Stimulated activated CD4-positive, alpha-beta T cell treated with anti-CD3 and anti-CD28 coated beads, Interleukin-2, amount 100 ng/mL, for 24 hours (primary cell): ENCODE data around the gene RRAD.

ENCODE experiments used
- DNase-seq, 2 donors: peaks; one replicate each; pipeline ENCODE4 v3.0.0-alpha.2; 2020

The RRAD gene

DNA sequence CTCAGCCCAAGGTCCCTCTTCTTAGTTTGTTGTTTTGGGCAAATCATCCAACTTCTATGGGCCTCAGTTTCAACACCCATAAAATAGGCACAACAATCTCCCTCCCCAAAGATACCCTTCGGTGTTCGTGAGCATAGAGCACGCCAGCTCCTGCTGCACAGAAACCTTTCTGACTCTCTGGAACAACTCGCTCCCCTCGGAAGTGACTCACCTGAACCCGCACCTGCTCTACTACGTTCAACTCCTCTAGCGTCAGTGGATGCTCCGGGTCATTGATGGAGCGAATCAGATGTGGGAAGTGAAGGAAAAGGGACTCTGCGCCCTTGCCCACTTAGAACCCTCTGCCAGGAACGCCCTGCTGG lies 8.4 kb upstream of the RRAD start:
- DNase-seq: peak; percentile 55 to 58

DNA sequence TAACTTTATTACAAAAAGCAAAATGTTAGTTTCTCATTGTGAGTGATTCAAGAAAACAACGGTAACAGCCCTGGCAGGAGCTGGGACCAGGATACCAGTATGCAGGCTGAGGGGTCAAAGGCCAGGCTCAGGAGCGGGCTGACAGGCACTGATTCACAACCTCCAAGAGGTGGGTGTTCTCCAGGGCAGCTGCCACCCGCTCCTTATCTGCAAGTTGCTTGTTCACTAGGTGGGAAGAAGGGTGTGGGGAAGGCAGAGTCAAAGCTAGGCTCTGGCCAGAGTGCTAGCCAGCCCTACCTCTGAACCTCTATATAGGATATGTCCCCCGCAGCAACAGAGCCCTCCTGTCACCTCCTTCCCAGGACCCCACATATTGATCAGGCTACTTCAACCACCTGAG lies 6.7 kb upstream of the RRAD start:
- no peak for DNase-seq

DNA sequence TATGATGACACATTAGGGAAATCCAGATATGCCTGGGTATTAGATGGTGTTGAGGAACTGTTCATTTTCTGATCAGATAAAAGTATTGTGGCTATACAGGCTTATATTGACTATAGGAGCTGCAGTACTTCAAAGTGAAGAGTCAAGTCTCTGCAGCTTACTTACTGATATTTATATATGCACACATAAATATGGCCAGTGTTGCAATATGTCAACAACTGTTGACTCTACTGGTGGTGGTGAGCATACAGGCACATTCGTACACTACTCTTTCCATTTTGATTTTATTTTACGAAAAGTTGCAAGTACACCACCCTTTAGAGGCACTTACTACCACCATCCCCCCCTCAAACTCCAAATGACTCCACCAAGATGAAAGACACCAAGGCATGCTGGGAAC lies 6.3 kb upstream of the RRAD start:
- DNase-seq: no peak

DNA sequence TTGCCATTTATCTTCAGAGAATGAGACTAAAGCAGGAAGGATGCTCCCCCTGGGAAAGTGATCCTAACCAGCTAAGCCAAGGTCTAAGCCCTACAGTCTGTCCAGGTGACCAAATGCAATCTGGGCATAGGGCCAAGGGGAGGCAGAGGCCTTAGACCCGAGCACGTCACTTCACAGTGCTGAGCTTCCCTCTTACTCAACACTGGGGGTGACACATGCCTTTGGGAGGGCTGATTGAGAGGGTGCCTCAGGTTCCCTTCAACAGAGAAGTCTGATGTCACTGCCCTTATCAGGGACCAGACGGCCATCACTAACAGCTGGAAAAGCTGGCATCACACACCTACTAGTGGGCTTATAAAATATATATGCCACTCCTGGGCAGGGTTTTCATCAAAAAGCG lies 4.9 kb upstream of the RRAD start:
- no peak for DNase-seq

DNA sequence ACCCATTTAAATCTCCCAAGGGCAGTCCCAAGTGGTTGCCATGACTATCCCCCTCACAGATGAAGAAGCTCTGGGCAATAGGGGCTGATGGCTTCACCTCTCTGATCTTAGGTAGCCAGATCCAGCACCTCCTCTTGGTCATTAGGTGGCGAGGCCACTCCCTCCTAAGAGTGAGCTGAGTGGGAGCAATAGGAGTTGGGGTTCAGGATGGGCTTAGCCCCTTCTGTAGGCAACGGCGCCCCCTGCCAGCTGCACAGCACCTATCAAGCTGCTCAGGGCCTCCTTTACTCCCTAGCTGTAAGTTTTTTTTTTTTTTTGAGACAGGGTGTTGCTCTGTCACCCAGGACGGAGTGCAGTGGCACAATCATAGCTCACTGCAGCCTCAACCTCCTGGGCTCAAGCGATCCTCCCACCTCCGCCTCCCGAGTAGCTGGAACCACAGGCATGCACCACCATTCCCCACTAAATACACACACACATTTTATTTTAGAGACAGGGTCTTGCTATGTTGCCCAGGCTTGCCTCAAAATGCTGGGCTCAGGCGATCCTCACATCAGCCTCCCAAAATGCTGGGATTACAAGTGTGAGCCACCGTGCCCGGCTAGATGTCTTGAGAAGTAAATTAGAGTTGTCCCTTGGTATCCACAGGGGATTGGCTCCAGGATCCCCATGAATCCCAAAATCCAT lies 3.5 kb upstream of the RRAD start:
- peak; percentile 42 to 61 for DNase-seq

DNA sequence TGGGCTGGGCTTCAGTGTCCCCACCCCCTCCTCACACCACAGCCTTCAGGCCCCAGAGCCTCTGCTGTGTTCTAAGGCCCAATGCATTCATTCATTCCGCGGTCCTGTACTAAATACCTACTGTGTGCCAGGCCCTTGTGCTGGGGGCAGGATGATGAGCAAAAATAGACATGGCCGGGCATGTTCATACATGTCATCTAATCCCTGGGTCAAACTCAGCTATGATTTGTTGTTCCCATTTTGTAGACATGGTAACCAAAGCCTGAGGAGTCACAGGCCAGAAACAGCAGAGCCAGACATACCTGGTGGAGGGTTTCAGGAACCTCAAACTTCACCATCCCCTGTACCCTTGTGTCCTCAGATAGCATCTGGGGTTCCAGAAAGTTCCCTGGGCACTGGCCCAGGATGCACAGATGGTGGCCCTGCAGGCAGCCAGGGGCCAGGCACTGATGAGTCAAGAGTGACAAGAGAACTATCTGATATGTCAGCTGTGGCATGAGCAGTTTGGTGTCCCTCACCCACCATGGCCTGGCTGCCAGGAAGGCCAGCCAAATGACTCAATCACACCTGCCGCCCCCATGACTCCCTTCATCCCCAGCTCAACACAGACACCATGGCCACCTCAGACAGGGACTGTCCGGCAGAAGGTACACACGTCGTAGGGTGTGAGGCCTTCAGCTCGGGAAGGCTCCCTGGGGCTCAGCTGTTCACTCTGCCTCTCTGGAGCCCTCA lies 2.7 kb upstream of the RRAD start:
- DNase-seq: no peak

DNA sequence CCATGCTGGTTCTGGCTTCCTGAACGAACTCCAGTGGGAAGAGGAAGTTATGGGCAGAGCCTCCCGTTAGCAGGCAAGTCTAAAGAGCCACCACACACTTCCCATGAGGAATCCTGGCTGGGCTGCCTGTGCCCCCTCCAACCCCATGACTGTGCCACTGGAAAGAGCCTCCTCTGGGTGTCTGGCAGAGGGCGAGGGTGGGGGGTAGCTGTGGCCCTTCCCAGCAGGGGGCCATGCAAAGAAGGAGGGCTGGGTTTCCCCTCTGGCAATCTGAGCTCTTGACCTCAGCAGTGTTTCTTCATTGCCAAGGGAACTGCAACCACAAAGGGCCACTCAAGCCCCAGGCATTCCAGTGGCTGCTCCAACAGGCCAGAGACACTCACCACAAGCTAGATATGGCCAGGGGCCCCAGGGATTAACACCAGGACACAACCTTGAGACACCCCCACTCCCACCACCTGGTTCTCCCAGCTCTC lies 1.7 kb upstream of the RRAD start:
- DNase-seq: no peak

DNA sequence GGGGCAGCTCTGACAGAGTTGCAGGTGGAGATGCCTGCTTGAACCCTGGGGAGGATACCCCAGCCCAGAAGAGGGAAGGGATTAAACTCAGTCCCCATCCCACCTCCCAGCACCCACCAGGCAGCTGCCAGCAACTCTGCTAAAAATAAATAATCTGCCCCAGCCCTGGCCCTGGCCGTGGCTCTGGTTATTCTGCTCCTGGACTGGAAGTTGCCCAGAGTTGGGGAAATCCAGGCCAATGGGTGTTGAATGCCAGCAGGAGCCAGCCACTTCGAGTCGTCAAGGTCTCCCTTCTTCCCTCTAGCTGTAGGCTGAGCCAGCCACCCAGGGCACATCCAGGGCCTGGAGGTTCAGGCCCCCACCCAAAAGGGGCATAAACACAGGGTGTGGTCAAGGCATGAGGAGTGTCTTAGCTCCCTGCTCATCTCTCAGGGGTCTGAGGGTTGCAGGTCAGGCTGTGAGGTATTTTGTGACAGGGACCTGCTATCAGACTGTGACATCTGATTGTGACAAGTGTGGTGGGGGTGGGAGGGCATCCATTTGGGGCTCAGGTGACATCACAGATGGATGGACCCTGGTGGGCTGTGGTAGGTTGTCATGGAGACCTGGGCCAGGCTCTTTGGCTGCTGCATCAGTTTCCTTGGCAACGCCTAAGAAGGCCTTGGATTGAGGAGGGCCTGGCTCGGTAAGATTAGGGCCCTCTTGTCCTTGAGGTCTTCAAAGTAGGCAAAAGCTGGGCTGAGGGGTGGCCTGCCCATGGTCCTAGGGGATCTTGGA lies 1.0 kb upstream of the RRAD start:
- DNase-seq: no peak

DNA sequence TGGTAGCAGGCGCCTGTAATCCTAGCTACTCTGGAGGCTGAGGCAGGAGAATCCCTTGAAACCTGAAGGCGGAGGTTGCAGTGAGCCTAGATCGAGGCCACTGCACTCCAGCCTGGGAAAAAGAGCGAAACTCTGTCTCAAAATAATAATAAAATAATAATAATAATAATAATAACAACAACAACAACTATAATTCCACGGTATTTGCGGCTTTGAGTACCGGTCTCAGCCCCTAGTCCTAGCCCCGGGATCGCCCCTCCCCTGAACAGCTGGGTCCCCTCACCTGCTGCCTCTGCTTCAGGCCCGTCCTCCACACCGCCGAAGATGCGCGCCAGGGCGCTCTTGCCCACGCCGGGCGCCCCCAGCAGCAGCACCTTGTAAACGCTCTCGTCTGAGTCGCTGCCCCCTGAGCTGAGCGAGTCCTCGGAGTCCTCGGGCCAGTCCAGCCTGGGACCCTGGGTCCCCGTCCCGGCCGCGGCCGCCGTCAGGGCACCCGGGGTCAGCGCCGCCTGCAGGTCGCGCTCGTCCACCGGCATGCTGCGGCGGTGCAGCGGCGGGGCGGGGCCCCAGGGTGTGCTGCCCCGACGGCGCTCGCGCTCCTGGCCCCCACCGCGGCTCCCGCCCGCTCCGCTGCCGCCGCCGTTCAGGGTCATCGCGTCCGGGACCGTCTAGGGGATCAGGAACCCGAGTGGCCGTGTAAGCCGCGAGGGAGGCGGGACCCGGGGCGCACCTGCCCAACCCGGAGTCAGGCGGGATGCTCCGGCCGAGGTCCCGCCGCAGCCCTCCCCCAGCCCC lies 611 bp downstream of the RRAD start:
- peak; percentile 37 to 57 for DNase-seq

DNA sequence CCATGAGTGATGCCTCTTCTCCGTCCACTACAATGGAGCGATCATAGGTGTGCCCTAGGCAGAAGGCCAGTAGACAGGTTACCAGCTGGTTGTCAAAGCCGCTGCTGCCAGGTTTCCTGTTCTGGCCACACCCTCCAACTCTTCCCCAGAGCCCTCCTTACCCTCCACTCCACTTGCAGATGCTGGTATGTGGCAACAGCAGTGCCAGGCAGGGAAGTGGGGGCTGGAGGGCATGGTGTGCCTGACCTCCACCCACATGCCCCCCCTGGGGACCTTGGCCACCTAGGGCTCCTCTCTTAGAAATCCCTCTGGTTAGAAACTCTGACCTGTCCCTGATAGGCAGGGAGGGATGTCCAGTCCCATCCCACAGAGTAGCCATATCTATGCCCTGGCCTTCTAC lies 1.5 kb downstream of the RRAD start:
- DNase-seq: no peak

DNA sequence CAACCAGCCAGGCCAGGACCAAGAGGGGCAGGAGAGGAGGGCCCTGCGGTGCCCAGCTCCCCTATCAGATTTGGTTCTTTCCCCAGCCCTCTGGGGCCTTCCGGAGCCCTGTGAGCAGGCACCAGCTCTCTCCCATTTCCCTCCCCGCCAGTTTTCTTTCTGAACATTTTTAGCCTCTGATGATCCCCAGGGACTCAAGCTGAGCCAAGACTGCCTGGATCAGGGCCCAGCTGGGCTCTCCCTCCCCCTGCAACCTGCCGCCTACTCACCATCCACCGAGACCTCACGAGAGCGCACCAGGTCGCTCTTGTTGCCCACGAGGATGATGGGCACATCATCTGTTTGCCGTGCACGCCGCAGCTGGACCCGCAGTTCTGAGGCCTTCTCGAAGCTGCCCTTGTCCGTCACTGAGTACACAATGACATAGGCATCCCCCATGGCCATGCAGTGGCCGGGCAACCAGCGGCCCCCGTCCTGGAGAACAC lies 2.0 kb downstream of the RRAD start:
- no peak for DNase-seq

DNA sequence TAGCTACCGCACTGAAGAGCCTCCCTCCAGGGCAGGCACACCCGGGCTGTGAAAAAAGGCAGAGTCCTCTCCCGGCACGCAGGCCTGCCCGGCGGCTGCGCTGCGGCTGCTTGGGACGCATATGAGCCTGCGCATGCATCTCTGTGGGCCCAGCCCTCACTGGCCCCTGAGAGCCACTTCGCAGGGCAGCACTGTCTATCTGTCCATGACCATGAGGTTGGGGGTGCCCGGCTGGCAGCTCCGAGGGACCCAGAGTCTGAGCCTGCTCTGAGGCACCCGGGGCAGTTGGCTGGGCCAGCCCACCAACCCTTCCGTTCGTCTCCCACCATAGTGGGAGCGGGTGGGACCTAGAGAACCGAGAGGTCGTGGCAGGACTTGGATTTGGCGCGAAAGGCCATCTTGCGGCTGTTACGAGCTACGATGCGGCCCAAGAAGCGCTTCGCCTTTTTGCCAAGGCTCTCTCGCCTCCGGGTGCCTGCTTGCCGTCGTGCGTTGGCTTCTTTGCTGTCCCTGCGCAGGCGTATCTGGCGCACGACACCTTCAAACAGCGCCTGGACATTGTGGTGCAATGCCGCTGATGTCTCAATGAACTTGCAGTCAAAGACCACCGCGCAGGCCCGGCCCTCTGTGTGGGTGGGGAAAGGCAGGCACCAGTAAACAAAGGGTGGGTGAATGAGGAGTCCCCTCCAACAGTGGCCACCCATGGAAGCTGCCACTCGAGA lies 3.4 kb downstream of the RRAD start:
- no peak for DNase-seq

DNA sequence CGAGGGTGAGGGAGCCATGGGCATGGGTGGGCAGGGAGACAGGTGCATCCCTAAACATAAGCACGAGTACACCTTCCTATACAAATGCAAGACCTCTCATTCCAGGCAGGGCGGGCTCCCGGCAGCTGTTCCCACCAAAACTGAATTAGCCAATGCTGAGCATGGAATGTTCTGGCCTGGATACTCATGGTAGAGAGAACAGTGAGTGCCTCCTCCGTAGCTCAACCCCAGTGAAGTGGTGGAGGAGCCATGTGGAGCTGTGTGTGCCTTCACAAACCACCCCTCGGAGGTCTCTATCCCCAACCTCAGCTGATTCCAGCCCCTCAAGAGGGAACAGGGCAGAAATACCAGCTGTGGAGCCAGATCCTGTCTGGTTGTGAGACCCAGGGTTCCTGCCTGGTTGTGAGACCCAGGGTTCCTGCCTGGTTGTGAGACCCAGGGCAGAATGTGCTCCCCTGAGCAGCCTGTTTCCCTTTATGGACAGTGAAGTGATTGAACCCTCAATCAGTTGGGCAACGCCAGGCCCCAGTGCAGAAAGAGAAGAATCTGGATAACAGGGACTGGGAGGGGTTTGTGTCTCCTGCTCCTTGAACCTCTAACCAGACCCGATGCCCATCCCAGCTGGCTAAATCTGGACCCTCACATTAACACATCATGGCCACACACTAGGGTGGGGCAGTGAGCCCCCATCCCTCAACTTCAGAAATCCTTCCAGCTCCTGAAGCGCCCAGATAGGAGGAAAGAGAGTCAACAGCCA lies 4.2 kb downstream of the RRAD start:
- no peak for DNase-seq

DNA sequence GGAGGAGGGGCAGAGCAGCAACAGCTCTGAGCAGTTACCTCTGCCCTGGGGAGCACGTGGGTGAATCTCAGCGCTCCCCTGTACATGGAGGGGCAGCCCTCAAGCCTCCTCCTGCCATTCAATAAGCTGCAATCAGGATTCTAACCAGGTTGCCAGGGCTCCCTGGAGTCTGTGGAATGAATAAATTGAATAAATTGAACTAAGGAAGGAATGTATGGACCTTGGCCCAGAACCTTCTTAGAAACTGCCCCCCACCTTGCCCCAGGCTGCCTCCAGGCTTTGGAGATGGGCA lies 5.1 kb downstream of the RRAD start:
- DNase-seq: no peak

DNA sequence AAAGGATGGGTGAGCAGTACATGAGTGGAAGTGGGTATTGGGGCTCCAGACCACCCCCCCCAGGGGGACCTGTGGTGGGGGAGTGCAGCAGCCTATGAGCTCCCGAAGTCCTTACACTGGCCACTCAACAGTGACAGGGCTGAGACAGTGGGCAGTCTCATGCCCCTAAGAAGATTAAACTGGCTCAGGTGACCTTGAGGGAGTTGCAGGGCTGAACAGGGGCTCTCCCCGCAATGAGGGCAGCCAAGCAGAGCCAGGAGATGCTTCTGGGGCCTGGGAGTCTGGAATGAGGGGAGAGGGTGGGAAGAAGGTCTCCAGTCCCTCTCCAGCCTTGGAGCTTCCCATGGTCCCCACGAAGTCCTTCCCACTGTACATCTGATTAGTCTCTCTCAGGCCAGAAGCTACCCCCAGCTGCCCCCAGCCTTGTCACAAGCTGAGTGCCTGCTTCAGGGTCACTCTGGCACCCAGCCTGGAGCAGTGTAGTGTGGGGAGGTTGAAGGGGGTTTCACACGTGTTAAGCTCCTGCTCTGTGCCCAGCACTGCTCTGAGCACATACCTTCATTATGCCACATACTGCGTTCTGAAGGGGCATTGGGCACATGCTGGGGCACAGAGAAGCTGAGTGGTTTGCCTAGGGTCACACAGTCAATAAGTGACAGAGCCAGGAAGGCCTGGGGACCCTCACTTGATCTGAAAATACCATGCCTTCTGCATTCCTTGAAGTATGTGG lies 5.6 kb downstream of the RRAD start:
- DNase-seq: no peak

DNA sequence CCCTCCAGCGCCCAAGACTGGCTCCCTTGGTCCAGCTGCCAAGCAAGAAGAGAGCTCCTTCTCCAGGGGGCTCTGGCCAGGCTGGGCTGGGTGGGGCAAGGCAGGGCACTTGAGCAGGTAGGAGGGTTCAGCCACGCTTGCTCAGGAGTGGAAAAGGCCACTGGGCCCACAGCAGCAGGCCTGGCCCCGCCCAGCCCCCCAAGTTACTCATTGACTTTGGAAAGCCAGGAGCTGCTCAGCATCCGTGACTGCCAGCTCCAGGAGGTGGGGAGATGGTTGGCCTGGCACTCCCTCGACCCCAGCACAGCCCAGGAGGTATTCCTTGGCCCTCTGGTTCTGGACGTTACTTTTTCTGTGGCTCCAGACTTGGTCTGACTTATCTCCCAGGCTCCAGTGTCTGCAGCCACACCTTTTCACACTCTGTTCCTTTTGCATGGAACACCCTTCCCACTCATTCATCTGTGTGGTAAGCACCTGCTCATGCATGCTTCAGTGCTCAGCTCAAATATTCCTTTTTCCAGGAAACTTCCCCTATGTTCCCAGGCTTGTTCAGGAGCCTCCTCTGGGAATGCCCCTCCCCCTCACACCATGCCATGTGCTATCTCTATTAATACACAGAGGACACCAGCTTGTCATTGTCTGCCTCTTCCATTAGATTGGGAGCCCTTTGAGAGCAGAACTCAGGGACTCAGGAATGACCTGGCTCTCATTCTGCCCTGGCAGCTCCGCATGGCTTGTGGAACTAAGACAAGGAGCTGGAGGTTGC lies 6.3 kb downstream of the RRAD start, which contains the start of gene CDH16:
TSS of gene CDH16 (minus strand) at position 83 of the 766 bp plus-strand sequence. CDS start 820 bp downstream, outside the sequence.
- no peak for DNase-seq

DNA sequence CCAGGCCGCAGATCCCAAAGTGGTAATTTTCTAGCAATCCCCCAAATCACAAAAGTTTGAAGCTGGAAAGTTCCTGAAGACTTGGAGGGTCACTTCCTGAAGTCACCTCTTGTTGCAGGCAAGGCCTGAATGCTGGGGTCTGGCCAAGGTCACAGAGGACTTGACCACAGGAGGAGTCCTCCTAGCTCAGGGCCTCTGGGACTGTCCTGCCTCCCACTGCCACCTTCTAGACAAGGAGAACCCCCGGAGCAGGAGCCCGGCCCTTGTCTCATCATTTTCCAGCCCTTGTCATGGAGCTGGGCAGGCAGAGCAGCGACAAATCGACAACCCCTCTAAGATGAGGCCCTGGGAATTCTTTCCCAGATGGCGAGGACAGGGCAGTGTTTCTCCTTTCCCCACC lies 7.0 kb downstream of the RRAD start:
- no peak for DNase-seq

DNA sequence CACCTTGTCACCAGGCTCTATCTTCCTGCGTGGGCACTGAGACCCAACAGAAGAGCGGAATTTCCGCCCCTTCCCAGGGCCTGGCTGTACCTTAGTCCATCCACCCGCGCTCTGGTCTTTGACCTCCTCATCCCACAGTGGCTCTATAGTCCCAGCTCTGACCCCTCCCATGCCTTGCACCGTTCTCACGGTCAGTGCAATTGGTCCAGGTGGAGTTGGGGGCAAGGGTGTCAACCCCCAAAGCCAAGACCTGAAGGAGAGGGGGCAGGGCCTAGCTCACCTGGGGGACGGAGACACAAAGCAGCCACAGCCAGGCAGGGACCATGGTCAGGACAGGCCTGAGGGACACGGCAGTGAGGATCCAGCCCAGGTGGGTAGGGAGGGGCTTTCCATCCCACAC lies 7.6 kb downstream of the RRAD start:
- no peak for DNase-seq

DNA sequence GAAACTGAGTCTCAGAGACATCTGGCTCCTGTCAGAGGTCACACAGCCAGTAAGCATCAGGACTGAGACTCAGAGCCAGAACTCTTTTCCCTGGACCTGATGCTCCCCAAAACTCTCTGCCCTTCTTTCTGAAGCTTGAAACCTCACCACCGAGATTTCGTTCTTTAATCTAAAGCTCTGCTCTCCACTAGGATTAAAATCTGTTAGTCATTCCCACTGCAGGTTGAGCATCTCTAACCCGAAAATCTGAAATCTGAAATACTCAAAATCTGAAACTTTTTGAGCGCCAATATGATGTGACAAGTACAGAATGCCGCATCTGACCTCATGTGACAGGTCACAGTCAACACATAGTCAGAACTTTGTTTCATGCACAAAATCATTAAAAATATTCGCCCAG lies 8.8 kb downstream of the RRAD start:
- no peak for DNase-seq

DNA sequence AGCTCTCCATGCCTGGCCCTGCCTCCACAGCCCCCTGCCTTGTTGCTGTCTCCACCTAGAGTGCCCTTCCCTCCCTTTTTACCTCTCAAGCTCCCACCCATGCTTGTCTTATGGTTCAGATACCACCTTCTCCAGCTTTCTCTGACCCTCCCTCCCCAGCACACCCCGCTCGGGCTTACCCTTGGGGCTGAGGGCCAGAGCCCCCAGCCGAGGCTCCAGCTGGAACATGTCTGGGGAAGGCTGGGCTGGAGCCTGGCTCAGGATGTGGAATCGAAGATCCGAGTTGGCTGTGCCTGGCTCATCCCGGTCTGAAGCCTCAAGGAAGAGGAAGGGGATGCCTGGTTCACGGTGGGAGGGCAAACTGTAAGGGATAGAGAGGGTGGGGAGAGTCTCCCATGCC lies 10.3 kb downstream of the RRAD start:
- DNase-seq: no peak
